ENCODE data around the gene EPHB6. TPM values are rescaled to one million over a fixed set of nuclear protein-coding genes. Genes with fewer than 3 reads are reported as not detected.

The EPHB6 gene
- polyA plus RNA-seq, 1 donor from 2014 or later = 25.3 TPM

- Histone ChIP-seq H3K36me3 (ENCODE audit: insufficient read depth, low read length) (no peaks in the 10 kb centered on the region), H3K4me2 (ENCODE audit: low read length) (no peak overlapping the region), H3K79me2 (replicated peaks; ENCODE audit: insufficient read depth, low read length) (no peaks in the 10 kb centered on the region), H3K9me3 (ENCODE audit: low read length) (no peaks in the 10 kb centered on the region), H3K27ac (ENCODE audit: low read length) (peak overlapping the region; percentile 32), H3K4me3 (ENCODE audit: low read length) (peak overlapping the region; percentile 12), H4K20me1 (ENCODE audit: insufficient read depth) (no peaks in the 10 kb centered on the region), H3F3A (ENCODE audit: insufficient read depth, low read length, poor library complexity, severe bottlenecking) (no peaks in the 10 kb centered on the region), H3K9me2 (ENCODE audit: insufficient read depth, low read length) (no peaks in the 10 kb centered on the region), H3K27me3 (ENCODE audit: insufficient read depth, low read depth, low read length) (no peaks in the 10 kb centered on the region), H3K9ac (ENCODE audit: low read length) (no peak overlapping the region), H2AFZ (ENCODE audit: low read depth, low read length) (no peak overlapping the region)
- TF ChIP-seq RAD21 (conservative IDR thresholded peaks at IDR 0.05) (no peak), EP300 (conservative IDR thresholded peaks at IDR 0.05; ENCODE audit: poor library complexity, severe bottlenecking) (peak; percentile 85), POLR2AphosphoS5 (IDR thresholded peaks at IDR 0.05) (peak; percentile 72)
- TF ChIP-seq, protein P1, sequence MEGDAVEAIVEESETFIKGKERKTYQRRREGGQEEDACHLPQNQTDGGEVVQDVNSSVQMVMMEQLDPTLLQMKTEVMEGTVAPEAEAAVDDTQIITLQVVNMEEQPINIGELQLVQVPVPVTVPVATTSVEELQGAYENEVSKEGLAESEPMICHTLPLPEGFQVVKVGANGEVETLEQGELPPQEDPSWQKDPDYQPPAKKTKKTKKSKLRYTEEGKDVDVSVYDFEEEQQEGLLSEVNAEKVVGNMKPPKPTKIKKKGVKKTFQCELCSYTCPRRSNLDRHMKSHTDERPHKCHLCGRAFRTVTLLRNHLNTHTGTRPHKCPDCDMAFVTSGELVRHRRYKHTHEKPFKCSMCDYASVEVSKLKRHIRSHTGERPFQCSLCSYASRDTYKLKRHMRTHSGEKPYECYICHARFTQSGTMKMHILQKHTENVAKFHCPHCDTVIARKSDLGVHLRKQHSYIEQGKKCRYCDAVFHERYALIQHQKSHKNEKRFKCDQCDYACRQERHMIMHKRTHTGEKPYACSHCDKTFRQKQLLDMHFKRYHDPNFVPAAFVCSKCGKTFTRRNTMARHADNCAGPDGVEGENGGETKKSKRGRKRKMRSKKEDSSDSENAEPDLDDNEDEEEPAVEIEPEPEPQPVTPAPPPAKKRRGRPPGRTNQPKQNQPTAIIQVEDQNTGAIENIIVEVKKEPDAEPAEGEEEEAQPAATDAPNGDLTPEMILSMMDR (IDR thresholded peaks at IDR 0.05; ENCODE audit: poor library complexity, severe bottlenecking) = no peak
These were observed 36.7 kb downstream of the EPHB6 start for GRCh38 chr7:142891490-142892082.

DNA sequence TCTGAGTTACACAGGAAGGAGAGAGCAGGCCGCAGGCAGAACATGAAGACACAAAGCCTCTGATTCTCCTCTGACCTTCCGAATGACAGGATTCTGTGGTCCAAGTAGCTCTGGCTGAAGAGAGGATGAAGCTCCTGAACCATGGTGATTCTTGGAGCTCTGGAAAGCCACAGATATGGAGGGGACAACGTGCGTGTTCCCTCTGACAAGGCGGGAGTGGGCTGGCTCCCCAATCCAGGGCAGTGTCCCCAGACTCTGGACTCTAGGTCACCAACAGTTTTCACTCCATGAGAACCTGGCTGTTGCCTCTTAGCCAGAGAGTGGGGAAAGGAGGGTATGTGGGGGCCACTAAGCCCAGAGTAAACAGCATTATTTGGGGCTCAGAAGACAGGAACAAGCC, 38.1 kb downstream of the EPHB6 start:
- Histone ChIP-seq H2AFZ (ENCODE audit: low read depth, low read length) (no peak overlapping the region), H3K27ac (ENCODE audit: low read length) (no peak overlapping the region), H3K9ac (ENCODE audit: low read length) (no peak overlapping the region), H3K36me3 (ENCODE audit: insufficient read depth, low read length) (no peaks in the 10 kb centered on the region), H3K4me3 (ENCODE audit: low read length) (no peak overlapping the region), H3K27me3 (ENCODE audit: insufficient read depth, low read depth, low read length) (no peaks in the 10 kb centered on the region), H3K9me3 (ENCODE audit: low read length) (no peaks in the 10 kb centered on the region), H3K9me2 (ENCODE audit: insufficient read depth, low read length) (no peaks in the 10 kb centered on the region), H3K4me2 (ENCODE audit: low read length) (no peak overlapping the region), H4K20me1 (ENCODE audit: insufficient read depth) (no peaks in the 10 kb centered on the region), H3K79me2 (replicated peaks; ENCODE audit: insufficient read depth, low read length) (no peaks in the 10 kb centered on the region), H3F3A (ENCODE audit: insufficient read depth, low read length, poor library complexity, severe bottlenecking) (no peaks in the 10 kb centered on the region)
- no peak for TF ChIP-seq TAF1 (IDR thresholded peaks at IDR 0.05; ENCODE audit: low read depth)
- no peak for TF ChIP-seq SMC3 (conservative IDR thresholded peaks at IDR 0.05; ENCODE audit: poor library complexity)
- no peak for TF ChIP-seq RAD21 (conservative IDR thresholded peaks at IDR 0.05)
- no peak for TF ChIP-seq MXI1 (conservative IDR thresholded peaks at IDR 0.05; ENCODE audit: poor library complexity, severe bottlenecking)
- no peak for TF ChIP-seq EZH2 (IDR thresholded peaks at IDR 0.05; ENCODE audit: borderline replicate concordance, insufficient read depth, low read length, poor library complexity, severe bottlenecking)
- TF ChIP-seq, protein P1 (IDR thresholded peaks at IDR 0.05; ENCODE audit: poor library complexity, severe bottlenecking) = no peak
- no peak for TF ChIP-seq POLR2AphosphoS5 (IDR thresholded peaks at IDR 0.05)
- no peak for TF ChIP-seq EP300 (conservative IDR thresholded peaks at IDR 0.05; ENCODE audit: poor library complexity, severe bottlenecking)
- TF ChIP-seq REST (IDR thresholded peaks at IDR 0.05; ENCODE audit: borderline replicate concordance) = no peak

All from neural cell (in vitro differentiated cells).